SK-N-MC (cell line): Measurements from ENCODE around the gene ESR2.

Experiments
- EZH2 ChIP-seq: fragments of 200-600 bp; sonication (generic); IDR thresholded peaks from one replicate; pipeline ENCODE4 v1.6.1; 2017; ENCODE audit warnings: antibody characterized with exemption
- FOXP2 ChIP-seq: optimal IDR thresholded peaks from 2 replicates; pipeline ENCODE3; 2011; ENCODE audit warnings: mild to moderate bottlenecking, moderate library complexity; ENCODE audit not compliant: insufficient read depth; ENCODE audit errors: extremely low read length, control extremely low read depth
- POLR2AphosphoS5 ChIP-seq: IDR thresholded peaks from 2 replicates; pipeline ENCODE4 v1.6.1; 2012; ENCODE audit warnings: mild to moderate bottlenecking, low read depth, low read length, borderline replicate concordance

DNA sequence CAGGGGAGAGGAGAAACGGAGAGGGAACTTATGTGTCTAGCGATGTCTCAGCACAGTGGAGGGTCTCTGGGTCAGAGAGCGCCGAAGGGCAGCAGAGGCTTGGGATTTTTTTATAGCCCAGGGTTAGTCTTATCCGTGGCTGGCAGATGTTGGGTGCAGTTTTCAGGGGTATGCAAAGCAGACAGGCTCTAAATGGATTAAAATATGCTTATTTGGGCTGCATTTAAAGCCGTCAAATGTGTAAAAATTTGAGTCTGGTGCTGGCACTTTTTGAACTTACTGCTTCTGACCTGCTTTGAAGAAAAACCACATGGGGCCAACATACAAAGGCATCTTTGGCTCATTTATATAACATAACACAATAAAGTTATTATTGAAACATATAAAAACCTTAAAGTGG, 178.8 kb downstream of the ESR2 start:
- TF ChIP-seq POLR2AphosphoS5 (no peak), EZH2 (no peak), FOXP2 (no peak)
